Skeletal muscle cell (primary cell): ENCODE results near the gene CLIP2.
"Not testable (repeated sequence)": the region's sequence is repeated elsewhere in the genome, so short reads cannot be mapped to it uniquely, and the experiment has no call there.

ENCODE experiments used
- DNase-seq: peaks from one replicate; pipeline ENCODE4 v3.0.0-alpha.2; 2010; ENCODE audit warnings: low read depth
- H3K4me3 ChIP-seq: 2 replicates; pipeline ENCODE4 v1.5.1; 2011; ENCODE audit warnings: low read depth, mild to moderate bottlenecking, control low read depth, low read length, moderate library complexity

CLIP2 gene

DNA sequence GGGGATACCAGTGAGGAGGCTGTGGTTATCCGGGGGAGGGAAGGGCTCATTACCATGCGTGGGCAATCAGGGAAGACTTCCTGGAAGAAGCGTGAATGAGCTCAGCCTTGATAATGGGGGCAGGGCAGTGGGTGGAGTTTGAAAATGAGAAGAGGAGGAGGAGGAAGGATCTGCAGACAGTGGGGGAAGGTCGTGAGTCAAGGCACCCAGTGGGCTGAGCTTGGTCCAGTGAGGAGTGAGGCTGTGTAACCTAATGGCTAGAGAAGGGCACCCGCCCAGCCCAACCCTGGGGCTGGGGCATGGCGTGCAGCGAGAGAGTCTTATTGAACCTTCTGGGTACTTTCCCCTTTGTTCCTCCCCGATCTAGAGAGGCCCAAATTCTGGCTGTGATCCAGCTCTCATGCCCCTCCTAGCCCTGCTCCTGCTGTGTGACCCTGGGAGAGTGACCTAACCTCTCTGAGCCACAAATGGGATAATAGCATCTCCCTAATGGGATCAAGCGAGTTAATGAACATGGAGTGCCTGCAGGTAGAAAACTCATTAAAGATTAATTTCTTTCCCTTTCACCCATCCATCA lies 31.5 kb downstream of the CLIP2 start:
- no peak for DNase-seq
- H3K4me3 ChIP-seq, result no peak overlapping the region

DNA sequence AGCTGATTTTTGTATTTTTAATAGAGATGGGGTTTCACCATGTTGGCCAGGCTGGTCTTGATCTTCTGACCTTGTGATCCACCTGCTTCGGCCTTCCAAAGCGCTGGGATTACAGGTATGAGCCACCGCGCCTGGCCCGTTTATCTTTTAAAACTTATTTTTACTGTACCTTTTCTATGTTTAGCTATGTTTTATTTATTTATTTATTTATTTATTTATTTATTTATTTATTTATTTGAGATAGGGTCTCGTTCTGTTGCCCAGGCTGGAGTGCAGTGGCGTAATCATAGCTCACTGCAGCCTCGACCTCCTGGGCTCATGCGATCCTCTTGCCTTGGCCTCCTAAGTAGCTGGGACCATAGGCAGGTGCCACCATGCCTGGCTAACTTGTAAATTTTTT lies 33.7 kb downstream of the CLIP2 start:
- not testable (repeated sequence) for H3K4me3 ChIP-seq

DNA sequence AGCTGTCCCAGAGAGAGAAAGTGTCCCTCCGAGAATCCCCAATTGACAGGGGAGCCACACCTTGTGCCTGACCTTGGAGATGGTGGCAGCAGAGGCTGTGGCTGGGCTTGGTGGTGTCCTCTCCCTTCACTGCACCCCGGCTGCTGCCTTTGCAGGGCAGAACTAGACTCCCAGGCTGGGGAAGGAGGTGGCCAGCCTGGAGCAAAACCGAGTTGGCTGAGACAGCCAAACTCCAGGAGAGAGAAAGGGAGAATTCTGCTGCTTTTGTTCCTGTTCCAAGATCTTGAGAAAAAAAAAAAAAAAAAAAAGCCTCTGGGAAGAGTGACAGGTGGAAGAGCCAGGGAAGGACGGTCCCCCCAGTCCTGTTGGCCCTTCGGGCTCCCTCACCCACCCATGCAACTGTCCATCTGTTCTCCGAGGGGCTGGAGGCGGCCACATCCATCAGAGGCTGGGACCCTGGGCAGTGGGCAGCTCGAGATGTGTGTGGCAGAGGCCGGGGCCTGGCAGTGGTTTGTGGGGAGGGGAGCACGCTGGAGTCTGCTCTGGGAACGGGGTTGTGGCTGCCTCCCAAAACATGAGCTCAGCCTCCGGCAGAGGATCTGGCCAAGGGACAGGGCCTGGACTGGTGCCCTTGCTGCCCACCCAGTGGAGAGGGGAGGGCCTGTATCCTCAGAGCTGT lies 35.5 kb downstream of the CLIP2 start:
- no peak overlapping the region for H3K4me3 ChIP-seq

More for the DNA sequence above, 33.7 kb downstream of the CLIP2 start:
- DNase-seq, result not testable (repeated sequence)

DNA sequence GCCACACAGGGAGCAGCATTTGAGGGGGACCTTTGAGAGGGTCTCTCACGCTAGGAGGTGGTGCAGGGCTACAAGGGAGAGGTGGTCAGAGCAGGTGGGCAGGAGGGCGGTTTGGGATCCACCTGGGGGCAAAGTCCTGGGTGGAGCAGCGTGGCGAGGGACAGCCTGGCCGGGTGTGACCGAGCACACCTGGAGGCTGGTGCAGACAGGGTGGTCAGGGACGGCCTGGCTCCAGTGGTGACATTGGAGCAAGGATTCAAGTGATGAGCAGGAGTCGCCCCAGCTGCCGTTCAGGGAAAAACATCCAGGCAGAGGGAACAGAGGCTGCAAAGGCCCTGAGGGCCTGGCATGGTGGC lies 36.0 kb downstream of the CLIP2 start:
- no peak overlapping the region for H3K4me3 ChIP-seq
- no peak for DNase-seq

More for the DNA sequence above, 35.5 kb downstream of the CLIP2 start:
- DNase-seq, result no peak

DNA sequence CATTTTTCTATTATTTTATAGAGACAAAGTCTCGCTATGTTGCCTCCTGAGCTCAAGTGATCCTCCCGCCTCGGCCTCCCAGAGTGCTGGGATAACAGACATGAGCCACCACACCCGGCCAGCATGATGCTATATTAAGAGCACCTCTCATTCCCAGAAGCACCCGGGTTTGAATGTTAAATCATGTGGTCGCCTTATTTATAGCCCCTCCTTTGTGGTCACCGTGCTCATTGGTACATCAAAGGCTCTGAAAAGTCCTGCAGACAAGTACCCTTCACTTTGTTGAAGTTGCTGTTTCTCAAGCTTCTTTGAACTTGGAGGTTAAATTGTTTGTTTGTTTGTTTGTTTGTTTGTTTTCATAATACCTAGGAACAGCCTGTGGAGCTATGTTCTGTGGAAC lies 40.0 kb downstream of the CLIP2 start:
- H3K4me3 ChIP-seq, result no peak overlapping the region
- DNase-seq, result no peak

DNA sequence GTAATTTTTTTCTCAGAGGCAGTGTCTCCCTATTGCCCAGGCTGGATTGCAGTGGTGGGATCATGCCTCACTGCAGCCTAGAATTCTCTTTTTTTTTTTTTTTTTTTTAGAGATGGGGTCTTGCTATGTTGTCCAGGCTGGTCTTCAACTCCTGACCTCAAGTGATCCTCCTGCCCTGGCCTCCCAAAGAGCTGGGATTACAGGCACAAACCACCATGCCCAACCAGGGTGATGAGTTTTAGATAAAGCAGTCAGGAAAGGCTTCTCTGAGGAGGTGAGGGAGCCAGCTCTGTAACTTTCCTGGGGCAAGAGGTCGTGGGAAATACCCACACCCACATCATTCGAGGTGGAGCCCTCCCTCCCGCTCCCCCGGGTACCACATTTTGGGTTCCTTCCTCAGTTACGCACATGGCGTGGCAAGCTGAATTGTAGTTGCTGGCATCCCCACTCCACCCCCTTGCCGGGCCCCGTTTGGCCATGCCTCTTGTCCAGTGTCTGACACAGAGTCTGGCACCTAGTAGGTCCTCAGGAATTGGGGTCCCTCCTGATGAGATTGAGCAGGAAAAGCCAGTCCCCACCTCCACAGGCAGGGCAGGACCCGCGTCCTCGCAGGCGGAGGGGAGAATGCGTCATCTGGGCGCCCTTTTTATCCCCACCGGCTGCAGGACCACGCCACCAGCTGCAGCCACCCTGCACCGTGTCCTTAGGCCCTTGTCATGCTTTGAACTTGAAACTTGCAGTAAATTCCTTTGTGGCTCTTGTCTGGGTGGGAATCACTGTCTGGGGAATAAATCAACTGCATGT lies 43.4 kb downstream of the CLIP2 start:
- no peak for DNase-seq
- H3K4me3 ChIP-seq, result no peak overlapping the region

DNA sequence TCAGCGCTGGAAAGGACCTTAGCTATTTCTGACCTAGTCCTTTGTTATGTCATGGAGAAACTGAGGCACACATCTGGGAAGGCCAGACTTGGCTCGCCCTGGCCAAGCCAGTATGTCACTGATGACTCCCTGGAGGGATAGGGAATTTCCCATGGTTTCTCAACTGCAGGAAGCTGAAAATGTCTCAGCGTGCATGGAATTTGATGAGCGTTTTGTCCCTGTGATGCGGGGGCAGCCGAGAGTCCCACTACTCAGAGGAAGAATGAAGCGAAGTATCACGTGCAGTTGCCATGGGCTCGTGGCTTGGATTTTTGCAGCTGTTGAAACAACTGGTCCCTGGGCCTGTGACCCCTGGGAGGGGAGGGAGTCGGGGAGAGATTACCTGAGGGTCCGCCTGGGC lies 44.8 kb downstream of the CLIP2 start:
- DNase-seq, result peak; percentile 60
- no peak overlapping the region for H3K4me3 ChIP-seq

DNA sequence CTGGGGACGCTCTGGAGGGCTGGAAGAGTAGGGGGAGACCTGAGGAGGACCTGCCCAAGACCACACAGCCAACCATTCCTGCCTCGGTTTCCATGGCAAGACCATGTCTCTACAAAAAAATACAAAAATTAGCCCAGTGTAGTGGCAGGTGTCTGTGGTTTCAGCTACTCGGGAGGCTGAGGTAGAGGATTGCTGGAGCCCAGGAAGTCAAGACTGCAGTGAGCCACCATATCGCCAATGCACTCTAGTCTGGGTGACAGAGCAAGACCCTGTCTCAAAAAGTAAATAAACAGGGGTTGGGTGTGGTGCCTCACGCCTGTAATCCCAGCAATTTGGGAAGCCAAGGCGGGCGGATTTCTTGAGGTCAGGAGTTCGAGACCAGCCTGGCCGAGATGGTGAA lies 48.7 kb downstream of the CLIP2 start:
- no peak for DNase-seq

DNA sequence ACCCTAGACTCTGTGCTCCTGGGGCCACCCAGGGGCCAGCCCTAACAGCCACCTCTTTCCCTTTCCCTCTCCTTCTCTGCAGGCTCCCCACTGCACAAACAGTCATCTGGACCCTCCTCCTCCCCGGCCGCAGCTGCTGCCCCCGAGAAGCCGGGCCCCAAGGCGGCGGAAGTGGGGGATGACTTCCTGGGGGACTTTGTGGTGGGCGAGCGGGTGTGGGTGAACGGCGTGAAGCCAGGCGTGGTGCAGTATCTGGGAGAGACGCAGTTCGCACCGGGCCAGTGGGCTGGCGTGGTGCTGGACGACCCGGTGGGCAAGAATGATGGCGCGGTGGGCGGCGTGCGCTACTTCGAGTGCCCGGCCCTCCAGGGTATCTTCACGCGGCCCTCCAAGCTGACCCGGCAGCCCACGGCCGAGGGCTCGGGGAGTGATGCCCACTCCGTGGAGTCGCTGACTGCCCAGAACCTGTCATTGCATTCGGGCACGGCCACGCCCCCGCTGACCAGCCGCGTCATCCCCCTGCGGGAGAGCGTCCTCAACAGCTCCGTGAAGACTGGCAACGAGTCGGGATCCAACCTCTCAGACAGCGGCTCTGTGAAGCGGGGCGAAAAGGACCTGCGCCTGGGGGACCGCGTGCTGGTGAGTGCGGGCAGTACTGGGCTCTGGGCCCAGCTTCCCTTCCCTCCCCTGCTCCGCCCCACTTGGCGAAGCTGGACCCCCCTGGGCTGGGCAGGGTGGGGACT lies 49.3 kb downstream of the CLIP2 start:
- no peak for DNase-seq
- H3K4me3 ChIP-seq, result no peak overlapping the region

More for the DNA sequence above, 48.7 kb downstream of the CLIP2 start:
- H3K4me3 ChIP-seq, result no peak overlapping the region

DNA sequence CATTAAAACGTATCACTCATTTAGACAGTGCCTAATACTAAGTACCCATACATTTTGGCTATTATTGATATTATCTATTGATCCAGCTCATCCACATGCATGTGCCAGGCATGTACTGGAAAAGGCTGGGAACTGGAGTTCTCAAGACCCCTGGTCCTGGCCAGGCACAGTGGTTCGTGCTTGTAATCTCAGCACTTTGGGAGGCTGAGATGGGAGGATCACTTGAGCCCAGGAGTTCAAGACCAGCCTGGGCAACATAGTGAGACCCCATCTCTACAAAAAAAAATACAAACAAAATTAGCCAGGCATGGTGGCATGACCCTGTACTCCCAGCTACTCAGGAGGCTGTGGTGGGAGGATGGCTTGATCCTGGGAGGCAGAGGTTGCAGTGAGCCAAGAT lies 50.4 kb downstream of the CLIP2 start:
- DNase-seq, H3K4me3 ChIP-seq: not testable (repeated sequence)

DNA sequence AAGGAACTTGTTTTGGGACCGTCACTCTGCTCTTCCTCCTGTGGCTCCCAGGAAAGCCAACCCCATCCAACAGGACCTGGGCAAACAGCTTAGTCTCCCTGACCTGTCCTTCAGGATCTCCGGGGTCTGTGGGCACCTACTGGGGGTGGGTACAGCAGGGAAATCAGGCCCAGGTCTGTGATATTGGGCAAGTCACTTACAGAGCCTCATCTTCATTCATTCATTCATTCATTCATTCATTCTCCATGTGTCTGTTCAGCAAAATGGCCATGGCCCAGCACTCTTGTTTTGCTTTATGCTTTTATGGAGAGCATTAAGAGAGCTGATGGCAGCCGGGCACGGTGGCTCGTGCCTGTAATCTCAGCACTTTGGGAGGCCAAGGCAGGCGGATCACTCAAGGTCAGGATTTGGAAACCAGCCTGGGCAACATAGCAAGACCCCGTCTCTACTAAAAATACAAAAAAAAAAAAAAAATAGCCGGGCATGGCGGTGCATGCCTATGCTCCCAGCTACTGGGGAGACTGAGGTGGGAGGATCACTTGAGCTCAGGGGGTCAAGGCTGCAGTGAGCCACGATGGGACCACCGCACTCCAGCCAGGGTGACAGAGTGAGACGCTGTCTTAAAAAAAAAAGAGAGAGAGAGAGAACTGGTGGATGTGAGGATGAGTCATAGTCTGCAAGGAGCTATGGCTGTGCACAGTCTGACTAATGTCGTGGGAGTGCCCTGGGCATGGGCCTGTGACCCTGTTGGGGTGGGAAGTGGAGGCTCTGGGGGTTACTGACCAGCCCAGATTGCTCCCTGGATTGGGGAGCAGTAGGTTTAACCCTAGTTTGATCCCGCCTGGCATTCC lies 54.3 kb downstream of the CLIP2 start:
- DNase-seq, result peak; percentile 39
- no peak overlapping the region for H3K4me3 ChIP-seq

DNA sequence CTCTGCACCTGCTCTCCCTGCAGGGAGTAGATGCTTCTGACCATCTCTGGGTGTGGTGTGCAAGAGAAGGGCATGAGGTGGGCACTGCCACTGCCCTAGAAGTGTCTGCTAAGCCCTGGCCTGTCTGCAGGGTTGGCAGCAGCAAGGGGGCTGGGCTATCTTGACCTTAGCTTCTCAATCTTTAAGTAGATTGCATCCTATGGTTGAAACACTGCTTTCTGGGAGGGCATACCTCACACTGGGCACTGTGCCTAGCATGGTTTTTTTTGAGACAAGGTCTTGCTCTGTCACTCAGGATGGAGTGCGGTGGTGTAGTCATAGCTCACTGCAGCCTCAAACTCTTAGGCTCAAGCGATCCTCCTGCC lies 54.9 kb downstream of the CLIP2 start:
- DNase-seq, result no peak
- no peak overlapping the region for H3K4me3 ChIP-seq

DNA sequence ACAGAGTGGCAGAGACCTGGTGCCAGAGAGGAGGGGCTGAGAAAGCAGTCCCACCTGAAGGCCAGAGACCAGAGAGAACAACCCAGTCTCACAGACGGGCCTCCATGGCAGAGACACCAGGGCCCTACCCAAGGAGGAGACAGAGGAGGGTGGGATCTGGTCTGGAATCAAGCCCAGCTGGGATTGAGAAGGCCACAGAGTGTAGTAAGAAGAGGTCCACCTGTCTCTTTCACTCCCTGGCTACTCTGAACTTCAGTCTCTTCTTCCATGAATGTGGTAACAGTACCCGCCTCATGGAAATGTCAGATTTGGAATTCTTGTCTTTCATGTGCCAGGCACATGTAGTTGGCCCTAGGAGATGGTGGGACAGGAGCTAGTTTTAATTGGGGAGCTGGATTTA lies 55.6 kb downstream of the CLIP2 start:
- DNase-seq, result no peak
- H3K4me3 ChIP-seq, result no peak overlapping the region

DNA sequence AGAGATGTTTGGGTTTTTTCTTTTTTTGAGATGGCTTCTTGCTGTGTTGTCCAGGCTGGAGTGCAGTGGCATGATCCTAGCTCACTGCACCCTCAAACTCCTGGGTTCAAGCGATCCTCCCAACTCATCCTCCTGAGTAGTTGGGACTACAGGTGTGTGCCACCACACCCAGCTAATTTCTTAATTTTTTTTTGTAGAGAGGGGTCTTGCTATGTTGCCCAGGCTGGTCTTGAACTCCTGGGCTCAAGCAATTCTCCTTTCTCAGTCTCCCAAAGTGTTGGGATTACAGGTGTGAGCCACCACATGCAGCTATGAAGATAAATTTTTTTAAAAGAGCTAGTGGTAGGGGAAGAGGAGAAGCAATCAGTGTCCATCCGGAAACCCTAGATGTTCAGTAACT lies 56.8 kb downstream of the CLIP2 start:
- H3K4me3 ChIP-seq, result no peak overlapping the region
- DNase-seq, result no peak

DNA sequence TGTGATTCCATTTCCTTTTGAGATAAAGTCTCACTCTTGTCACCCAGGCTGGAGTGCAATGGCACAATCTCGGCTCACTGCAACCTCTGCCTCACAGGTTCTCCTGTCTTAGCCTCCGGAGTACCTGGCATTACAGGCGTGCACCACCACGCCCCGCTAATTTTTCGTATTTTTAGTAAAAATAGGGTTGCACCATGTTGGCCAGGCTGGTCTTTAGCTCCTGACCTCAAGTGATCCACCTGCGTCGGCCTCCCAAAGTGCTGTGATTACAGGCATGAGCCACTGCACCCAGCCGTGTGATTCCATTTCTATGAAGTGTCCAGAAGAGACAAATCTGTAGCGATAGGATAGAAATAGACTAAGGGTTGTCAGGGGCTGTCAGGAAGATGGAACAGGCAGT lies 60.4 kb downstream of the CLIP2 start:
- no peak for DNase-seq
- no peak overlapping the region for H3K4me3 ChIP-seq

DNA sequence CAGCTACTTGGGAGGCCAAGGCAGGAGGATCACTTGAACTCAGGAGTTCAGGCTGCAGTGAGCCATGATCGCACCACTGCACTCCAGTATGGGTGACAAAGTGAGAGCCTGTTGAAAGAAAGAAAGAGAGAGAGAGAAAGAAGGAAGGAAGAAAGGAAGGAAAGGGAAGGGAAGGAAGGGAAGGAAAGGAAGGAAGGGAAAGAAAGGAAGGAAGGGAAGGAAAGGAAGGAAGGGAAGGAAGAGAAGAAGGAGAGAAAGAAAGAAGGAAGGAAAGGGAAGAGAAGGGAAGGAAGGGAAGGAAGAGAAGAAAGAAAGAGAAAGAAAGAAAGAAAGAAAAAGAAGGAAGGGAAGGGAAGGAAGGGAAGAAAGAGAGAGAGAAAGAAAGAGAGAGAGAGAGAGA lies 61.5 kb downstream of the CLIP2 start:
- H3K4me3 ChIP-seq, result no peak overlapping the region
- DNase-seq, result no peak

DNA sequence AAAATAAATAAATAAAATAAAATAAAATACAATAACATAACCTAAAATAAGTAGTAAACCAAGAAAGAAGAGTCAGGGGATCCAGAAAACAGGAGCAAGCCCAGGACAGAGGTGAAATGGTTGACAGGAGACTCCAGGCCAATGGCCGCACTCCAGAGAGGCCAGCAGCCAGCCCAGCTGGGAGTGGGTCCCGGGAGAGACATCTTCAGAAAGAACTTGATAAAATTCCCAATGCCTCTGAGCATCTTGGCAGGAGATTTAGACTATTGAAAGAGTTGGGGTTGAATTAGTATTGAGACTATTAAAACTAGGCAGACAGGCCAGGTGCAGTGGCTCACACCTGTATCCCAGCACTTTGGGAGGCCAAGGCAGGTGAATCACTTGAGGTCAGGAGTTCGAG lies 62.6 kb downstream of the CLIP2 start:
- DNase-seq, result no peak
- H3K4me3 ChIP-seq, result no peak overlapping the region

DNA sequence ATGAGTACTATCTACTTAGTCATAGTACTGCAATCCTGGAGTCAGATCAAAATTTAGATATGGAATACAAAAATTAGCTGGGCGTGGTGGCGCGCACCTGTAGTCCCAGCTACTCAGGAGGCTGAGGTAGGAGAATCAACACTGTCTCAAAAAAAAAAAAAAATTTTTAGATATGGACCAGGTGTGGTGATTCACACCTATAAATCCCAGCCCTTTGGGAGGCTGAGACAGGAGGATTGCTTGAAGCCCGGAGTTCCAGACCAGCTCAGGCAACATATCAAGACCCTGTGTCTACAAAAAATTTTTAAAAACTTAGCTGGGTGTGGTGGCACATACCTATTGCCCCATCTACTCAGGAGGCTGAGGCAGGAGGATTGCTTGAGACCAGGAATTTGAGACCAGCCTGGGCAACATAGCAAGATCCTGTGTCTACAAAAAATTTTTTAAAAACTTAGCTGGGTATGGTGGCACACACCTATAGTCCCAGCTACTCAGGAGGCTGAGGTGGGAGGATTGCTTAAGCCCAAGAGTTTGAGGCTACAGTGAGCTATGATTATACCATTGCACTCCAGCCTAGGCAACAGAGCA lies 63.4 kb downstream of the CLIP2 start:
- not testable (repeated sequence) for H3K4me3 ChIP-seq, DNase-seq

DNA sequence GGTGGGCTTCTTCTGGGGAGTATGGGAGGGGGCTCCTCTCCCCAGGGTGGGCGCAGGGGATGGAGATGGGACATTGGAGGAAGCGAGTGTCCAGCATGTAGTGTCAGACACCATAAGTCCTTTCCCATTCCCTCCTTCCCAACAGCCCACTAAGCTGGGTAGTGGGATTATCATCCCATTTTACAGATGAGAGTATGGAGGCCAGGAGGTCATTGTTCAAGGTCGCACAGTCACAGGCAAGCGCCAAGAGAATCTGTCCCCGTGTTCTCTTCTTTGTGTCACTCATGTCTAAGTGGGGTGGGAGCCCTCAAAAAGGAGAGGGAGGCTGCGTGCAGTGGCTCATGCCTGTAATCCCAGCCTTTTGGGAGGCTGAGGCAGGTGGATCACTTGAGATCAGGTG lies 64.8 kb downstream of the CLIP2 start:
- no peak overlapping the region for H3K4me3 ChIP-seq
- no peak for DNase-seq
